OCI-M2 (cell line): ENCODE data around the gene EIF2S1.
"Not testable (repeated sequence)": the region's sequence is repeated elsewhere in the genome, so short reads cannot be mapped to it uniquely, and the experiment has no call there.

ENCODE experiments used
- DNase-seq: peaks from one replicate; lab custom pipeline; 2025; ENCODE audit not compliant: unreplicated experiment; lab: John Stamatoyannopoulos, UW

The EIF2S1 gene

GRCh38 chr14:67371247-67372148, 11.4 kb downstream of the EIF2S1 start:
- no peak for DNase-seq

GRCh38 chr14:67372833-67373232, 12.7 kb downstream of the EIF2S1 start:
- DNase-seq: no peak

- no peak for DNase-seq
Observed at GRCh38 chr14:67373347-67373746, 13.2 kb downstream of the EIF2S1 start.

DNA sequence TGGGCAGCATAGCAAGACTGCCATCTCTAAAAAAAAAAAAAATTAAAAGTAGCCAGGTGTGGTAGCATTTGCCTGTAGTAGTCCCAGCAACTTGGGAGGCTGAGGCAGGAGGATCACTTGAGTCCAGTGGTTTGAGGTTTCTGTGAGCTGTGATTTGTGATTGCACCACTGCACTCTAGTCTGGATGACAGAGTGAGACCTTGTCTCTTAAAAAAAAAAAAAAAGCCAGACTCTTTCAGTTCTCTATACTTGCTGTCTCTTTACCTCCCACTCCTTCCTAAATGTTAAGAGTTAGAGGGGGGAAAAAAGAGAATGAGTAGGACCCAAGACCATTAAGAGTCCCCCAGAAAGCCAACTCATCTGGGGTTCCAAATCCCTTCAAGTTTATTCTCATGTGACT, 17.8 kb downstream of the EIF2S1 start:
- DNase-seq: no peak

GRCh38 chr14:67385120-67385519, 25.0 kb downstream of the EIF2S1 start:
- DNase-seq: no peak

GRCh38 chr14:67385618-67386017, 25.5 kb downstream of the EIF2S1 start:
- DNase-seq: no peak

GRCh38 chr14:67387195-67387594, 27.1 kb downstream of the EIF2S1 start:
- DNase-seq: no peak

GRCh38 chr14:67389275-67389674, 29.1 kb downstream of the EIF2S1 start:
- no peak for DNase-seq

- DNase-seq: no peak
Observed at GRCh38 chr14:67389811-67390534, 29.8 kb downstream of the EIF2S1 start.

GRCh38 chr14:67391268-67391667, 31.1 kb downstream of the EIF2S1 start:
- DNase-seq: no peak

- DNase-seq: no peak
Observed at GRCh38 chr14:67392123-67392522, 32.0 kb downstream of the EIF2S1 start.

DNA sequence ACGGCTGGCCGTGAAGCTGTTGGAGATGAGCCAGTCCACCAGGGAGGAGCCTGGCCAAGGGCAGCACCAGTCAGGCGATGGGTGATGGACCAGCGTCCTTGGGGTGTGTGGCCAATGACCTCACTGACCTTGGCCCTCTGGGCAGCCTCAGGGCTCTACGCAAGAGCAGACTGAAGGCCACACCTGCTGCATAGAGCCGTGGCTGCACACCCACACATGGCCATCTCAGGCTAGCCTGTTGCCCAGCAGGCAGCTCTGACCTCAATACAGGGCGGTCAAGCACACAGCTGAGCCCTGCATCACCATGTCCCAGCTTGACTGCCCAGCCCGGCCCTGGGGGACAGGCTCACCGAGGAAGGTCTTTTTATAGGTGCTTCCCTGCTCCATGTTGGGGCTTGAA, 32.7 kb downstream of the EIF2S1 start:
- no peak for DNase-seq

DNA sequence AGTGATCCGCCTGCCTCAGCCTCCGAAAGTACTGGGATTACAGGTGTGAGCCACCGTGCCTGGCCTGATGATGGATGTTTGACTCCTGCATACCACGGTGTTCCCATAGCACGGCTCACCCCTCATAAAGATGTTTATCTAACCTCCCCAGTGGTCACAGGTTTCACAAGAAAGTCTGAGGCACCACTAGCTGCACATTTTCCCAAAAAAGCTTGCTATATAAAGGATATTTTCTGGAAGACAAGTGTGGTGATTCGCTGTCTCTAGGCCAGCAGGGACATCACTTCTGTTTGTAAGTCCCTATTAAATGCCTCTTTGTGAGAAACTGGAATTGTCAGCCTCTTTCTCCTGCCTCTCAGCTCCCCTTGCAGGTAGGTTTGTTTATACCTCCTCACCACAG, 33.6 kb downstream of the EIF2S1 start:
- no peak for DNase-seq

DNA sequence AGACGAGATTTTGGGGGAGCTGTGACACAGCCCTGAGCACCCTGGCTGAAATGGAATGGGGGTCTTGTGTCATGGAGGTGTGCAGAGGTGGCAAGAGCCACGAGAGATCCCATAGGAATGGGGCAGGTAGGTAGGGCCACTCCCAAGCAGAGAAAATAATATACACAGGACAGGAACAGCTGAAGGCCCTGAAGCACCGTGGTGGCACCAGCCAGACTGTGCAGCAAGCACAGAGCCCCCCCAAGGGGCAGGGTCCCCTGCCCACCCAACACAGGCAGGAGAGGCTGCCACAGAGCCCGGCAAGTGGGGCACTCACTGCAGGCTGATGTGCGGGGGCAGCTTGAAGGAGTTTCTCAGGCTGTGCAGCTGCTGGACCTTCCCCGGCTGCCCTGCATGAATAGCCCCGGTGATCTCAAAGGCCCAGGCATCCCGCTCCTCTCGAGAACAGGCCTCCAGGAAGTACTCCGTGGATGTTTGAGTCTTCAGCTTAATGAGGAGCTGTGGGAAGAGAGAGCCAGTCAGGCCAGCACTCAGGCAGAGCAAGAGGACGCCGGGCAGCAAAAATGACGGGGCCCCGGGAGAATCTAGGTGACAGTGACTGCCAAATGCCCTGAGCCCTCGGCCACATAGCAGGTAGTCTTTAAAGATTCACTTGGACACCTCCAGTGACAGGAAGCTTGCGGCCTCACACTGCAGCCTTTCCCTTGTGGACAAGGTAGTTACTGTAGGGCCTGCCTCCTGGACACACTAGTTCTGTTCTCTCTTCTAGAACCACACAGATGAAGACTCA, 35.2 kb downstream of the EIF2S1 start:
- no peak for DNase-seq

DNA sequence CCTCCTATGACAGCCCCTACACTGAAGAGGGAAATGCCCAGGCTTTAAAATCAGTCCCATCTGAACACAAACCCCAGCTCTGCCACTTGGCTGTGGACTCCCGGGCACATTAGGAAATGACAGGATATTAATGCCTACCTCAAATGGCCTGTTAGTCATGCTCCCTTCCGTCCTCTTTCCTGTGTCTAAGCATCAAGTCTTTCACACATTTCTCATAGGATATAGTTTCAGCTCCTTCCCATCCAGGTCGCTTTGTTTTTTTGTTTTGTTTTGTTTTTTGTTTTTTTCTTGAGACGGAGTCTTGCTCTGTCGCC, 35.7 kb downstream of the EIF2S1 start:
- DNase-seq: no peak

GRCh38 chr14:67396381-67396970, 36.3 kb downstream of the EIF2S1 start:
- DNase-seq: no peak

DNA sequence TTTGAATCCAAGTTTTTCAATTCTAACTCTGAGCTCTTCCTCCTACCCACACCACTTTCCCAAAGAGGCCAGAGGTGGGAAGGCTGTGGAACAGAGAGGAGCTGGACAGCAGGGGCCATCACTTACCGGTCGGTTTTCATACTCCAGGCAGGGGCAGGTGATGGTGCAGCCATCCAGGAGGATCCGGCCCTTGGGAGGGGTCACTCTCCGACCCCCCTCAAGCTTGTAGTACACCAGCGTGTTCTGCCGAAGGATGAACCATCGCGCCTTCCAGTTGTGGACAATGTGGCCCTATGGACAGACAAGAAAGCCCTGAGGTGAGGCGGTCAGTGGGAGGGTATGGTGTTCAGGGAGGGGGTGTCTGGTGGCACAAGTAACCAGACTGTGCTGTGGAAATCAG, 37.4 kb downstream of the EIF2S1 start:
- no peak for DNase-seq

- DNase-seq: no peak
Observed at GRCh38 chr14:67400434-67400833, 40.3 kb downstream of the EIF2S1 start.

DNA sequence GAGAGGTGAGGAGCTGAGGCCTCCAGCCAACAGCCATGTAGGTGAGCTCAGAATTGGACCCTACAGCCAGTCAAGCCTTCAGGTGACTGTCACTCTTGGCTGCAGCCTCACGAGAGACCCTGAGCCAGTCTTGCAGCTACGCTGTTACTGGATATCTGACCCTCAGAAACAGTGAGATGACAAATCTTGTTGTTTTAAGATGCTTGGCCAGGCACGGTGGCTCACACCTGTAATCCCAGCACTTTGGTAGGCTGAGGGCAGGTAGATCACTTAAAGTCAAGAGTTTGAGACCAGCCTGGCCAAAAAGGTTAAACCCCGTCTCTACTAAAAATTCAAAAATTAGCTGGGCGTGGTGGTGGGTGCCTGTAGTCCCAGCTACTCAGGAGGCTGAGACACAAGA, 45.6 kb downstream of the EIF2S1 start:
- no peak for DNase-seq

DNA sequence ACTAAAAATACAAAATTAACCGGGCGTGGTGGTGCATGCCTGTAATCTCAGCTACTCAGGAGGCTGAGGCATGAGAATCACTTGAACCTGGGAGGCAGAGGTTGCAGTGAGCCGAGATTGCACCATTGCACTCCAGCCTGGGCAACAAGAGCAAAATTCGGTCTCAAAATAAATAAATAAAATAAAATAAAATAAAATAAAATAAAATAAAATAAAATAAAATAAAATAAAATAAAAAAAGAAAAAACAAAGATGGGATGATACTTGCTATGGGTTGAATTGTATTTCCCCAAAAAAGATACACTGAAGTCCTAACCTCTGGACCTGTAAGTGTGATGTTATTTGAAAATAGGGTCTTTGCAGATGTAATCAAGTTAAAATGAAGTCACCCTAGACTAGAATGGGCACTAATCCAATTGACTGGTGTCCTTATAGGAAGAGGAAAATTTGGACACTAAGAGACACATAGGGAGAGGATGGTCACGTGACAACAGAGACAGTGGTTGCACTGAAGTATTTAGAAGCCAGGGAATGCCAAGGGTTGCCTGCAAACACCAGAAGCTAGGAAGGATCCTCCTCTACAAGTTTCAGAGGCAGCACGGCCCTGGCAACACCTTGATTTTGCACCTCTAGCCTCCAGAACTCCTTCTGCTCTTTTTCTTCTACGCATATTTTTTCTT, 48.1 kb downstream of the EIF2S1 start:
- not testable (repeated sequence) for DNase-seq

DNA sequence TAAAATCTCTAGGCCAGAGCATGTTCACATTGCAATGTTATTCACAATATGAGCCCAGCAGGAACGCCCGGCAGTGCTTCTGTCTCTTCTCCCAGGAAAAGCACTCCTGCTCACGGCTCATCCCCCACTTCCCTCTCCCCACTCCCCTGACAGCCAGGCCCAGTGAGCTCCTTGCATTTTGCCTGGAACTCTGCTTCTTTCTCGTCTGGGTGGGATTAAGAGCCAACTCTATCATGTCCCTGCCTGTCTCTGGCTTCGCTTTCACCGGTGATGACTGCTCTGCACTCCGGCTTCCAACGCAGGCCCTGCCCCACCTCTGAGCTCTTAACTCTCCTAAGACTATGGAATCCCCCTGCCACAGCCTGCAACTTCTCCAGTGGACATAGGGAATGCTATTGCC, 49.3 kb downstream of the EIF2S1 start:
- no peak for DNase-seq
